Activated CD4-positive, alpha-beta T cell treated with anti-CD3 and anti-CD28 coated beads, Interleukin-10, Interleukin-2, amounts not matched to agents 100 ng/mL and 50 ng/mL, durations not matched to agents 16 hours and 8 hours (primary cell): ENCODE measurements around the gene FNDC7.
A peak's percentile ranks its signal among the peaks of the same experiment; 100 is the strongest.
"Not testable (repeated sequence)": the region's sequence is repeated elsewhere in the genome, so short reads cannot be mapped to it uniquely, and the experiment has no call there.

Experiments used
- DNase-seq: peaks from one replicate; pipeline ENCODE4 v3.0.0-alpha.2; 2020

Gene FNDC7

GRCh38 chr1:108712606-108713150 lies at the start of gene FNDC7:
FNDC7 (plus strand) TSS chr1:108712908; CDS start chr1:108712934, 26 bp downstream.
- no peak for DNase-seq

DNA sequence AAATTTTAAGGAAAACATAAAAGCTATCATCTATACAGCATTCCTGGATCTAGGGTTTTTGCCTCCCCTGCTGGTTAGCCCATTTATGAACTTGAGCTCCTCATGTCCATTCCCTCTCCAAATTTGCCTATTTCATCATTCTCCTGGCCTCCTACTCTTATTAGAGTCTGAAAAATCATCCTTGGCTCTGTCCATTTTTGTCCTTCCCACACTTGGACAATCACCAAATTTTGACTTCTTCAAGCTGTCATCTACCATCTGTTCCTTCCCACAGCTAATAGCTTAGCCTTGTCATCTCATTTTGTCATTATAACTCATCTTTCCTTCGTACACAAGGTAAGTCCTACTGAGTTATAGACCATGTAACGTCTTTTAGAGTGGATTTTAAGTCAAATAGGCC lies 49.6 kb upstream of the FNDC7 start:
- no peak for DNase-seq

DNA sequence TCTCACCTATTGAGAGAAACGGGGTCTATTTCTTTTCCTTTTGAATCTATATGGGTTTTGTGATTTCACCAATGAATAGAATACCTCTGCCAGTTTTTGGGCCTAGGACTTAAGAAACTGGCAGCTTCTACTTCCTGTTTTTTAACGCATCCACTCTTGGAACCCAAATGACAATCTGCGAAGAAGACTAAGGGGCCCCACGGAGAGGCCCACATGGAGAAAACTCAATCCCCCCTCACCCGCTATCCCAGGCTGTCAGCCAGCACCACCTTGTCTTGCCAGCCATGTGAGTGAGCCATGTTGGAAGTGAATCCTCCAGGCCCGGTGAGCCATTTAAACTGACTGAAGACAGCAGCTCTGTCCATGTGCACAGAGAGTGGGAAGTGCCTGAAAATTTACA lies 48.2 kb upstream of the FNDC7 start:
- no peak for DNase-seq

DNA sequence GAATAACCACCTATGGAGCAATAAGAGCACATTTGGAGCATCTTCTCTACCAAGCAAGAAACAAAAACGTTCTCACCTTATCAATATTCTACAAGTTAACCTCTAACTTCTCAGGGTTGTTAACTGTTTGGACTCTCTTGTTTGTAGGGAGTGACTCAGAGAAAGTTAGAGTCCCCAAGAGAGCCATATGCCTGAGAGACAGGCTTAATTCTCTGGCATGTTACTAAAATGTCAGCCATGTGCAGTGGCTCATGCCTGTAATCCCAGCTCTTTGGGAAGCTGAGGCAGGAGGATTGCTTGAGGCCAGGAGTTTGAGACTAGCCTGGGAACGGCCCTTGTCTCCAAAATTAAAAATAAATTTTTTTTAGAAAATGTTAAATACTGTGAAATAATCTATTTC lies 47.6 kb upstream of the FNDC7 start:
- no peak for DNase-seq

DNA sequence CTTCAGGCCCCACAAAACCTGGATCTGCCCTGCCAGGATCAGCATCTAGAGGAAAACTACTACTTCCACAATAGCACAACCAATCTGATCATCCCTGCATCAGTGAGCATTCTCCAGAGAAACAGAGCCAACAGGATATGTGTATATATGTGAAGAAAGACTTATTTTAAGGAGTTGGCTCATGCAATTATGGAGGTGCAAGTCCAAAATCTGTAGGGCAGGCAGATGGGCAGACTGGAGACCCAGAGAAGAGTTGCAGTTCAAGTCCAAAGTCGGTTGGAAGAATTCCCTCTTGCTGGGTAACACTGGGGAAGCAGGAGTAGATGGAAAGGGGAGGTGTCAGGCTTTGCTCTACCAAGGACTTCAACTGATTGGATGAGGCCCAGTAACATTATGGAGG lies 46.9 kb upstream of the FNDC7 start:
- no peak for DNase-seq

DNA sequence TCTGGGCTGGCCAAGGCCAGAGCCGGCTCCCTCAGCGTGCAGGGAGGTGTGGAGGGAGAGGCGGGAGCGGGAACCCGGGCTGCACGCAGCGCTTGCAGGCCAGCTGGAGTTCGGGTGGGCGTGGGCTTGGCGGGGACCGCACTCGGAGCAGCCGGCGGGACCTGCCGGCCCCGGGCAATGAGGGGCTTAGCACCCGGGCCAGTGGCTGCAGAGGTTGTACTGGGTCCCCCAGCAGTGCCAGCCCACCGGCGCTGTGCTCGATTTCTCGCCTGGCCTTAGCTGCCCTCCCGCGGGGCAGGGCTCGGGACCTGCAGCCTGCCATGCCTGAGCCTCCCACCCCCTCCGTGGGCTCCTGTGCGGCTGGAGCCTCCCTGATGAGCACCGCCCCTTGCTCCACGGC lies 45.3 kb upstream of the FNDC7 start:
- DNase-seq, result not testable (repeated sequence)

GRCh38 chr1:108668777-108669176 lies 43.9 kb upstream of the FNDC7 start:
- DNase-seq, result no peak

DNA sequence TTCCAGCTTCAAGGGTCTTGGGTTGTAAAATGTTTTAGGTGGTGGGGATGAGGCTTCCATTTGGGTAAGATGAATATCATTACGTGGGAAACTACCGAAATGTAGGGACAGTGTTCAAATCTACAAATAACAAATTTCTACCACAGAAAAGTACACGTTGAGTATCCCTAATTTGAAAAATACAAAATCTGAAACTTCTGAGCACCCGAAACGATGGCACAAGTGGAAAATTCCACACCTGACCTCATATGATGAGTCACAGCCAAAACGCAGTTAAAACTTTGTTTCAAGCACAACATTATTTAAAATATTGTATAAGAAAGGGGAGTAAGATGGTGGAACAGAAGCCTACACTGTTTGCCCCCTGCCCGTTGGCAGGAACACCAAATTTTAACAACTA lies 43.0 kb upstream of the FNDC7 start:
- peak; percentile 26 for DNase-seq

GRCh38 chr1:108670131-108670773 lies 42.5 kb upstream of the FNDC7 start:
- no peak for DNase-seq

DNA sequence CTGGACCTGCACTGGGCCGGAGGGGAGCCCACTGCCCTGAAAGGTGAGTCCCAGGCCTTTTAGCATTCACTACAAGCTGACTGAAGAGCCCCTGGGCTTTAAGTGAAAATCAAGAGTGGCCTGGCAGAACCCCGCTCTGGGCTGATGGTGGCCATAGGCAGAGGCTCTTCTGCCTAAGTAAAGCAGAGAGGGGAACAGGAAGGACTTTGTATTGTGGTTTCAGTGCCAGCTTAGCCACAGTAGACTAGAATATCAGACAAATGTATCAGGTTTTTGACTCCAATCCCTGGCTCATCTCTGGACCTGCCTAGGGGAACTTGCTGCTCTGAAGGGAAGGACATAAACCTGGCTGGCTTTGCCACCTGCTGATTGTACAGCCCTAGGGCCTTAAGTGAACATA lies 41.6 kb upstream of the FNDC7 start:
- DNase-seq, result no peak

DNA sequence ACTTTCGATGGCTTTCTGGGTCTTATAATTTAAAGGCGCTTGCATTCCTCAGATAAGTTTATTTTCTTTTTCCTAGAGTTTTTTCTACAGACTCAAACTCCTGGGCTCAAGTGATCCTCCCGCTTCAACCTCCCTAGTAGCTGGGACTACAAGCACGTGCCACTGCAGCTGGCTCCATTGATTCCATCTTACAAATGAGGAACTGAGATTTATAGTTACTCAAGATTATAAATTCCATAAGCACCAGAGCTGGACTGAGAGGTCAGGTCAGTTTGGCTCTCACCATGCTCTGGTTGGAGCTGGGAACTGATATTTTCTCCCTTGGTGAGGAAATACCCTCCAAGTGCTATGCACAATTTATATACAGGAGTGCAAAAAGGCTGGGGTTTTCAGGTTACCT lies 34.0 kb upstream of the FNDC7 start:
- DNase-seq, result no peak

DNA sequence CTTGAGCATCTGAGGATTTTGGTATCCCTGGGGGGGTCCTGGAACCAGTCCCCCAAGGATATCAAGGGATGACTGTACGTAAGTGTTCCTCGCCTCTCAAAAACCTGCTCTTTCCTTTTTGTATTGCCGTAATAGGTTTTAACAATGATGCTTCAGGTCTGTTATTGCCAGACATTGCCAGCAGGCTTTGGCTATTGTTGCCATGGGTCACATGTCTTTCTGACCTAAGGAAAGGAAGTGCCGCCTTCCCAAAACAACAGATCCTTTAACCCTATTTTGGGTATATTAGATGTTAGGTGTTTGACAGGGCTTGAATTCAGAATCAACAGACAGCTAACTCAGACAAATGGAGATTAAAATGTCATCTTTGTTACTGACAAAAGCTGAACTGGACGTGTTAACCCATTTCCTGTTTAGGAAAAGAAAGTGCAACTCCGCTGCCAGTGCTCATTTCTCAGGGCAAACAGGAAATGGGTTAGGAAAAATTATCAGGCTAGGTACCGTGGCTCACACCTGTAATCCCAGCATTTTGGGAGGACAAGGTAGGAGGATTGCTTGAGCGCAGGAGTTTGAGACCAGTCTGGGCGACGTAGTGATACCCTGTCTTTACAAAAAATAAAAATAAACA lies 33.0 kb upstream of the FNDC7 start:
- no peak for DNase-seq

DNA sequence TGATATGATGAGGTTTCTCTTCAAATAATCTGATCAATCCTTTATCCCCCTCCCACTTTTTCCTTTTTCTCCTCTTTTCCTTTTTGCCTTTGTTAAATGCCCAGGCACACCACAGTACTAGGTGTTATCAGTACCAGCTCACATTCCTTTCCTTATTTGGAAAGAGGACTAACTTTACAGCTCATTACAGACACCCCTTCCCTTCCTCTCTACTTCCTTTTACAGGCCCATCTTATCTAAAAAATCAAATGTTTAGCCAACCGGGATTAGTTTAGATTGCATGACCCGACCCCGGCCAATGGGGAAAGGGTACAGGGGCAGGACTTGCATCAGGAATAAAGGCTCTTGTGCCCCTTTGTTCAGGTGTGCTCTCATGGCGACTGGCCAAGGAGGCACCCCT lies 31.0 kb upstream of the FNDC7 start:
- DNase-seq, result not testable (repeated sequence)

DNA sequence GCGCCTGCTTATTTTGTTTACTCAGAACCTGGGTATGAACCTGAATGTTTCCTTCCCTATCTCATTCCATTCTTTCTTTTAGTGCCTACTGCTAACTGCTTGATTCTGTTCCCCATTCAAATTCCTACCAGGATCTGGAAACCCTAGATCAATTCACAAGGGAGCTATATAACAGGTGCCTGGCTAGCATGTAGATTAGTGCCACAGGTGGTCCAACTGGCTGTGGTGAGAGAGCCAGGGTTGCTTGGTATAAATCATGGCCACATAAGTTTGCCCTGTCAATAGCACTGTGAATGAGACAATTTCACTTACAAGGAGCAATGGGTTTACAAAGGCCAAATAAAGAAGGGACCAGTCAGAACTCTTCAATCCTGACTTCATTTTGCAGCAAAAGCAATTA lies 27.2 kb upstream of the FNDC7 start:
- no peak for DNase-seq

- no peak for DNase-seq
Observed at GRCh38 chr1:108686614-108687313, 25.9 kb upstream of the FNDC7 start.

DNA sequence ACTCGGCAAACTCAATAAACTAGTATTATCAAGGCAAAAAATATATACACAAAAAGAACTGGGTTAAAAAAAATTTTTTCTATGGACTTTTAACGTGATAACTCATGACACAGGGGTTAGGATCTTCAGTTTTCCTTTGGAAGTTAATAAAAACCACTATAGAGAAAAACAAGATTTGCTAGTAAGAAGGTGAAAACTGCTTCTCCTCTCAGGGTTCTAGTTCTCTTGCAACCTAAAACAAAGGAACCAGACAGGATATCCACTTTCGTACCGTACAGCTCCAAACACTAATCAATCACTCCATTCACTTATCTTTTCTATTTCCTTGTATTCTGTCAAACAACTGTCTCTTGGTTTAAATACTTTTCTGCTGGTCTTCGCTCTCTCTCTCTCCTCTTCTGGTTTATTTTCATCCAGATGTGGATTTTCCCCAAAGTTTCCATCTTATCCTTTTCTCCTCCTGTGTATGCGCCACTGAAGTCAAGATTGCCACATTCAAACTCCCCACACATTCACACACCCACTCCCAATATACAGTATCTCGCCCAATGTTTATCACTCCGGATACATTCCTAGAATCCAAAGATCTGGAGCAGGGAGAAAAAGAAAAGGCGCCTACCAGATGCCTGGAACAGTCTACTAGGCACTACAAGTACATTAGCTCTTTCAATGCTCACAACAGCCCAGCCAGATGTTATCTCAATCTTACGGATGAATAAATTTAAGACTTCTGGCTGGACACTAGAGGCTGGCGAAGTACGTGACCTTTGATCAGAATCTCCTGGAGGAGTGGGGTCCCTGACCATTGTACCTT lies 21.4 kb upstream of the FNDC7 start:
- DNase-seq, result no peak

- peak; percentile 96 for DNase-seq
Observed at GRCh38 chr1:108691942-108692723, 20.6 kb upstream of the FNDC7 start, which contains the start of gene PRPF38B. PRPF38B (plus strand) TSS chr1:108692310; CDS start chr1:108692592, 282 bp downstream.

GRCh38 chr1:108692724-108693655 lies 19.7 kb upstream of the FNDC7 start:
- DNase-seq, result peak; percentile 77

GRCh38 chr1:108695535-108695934 lies 17.2 kb upstream of the FNDC7 start:
- DNase-seq, result no peak

DNA sequence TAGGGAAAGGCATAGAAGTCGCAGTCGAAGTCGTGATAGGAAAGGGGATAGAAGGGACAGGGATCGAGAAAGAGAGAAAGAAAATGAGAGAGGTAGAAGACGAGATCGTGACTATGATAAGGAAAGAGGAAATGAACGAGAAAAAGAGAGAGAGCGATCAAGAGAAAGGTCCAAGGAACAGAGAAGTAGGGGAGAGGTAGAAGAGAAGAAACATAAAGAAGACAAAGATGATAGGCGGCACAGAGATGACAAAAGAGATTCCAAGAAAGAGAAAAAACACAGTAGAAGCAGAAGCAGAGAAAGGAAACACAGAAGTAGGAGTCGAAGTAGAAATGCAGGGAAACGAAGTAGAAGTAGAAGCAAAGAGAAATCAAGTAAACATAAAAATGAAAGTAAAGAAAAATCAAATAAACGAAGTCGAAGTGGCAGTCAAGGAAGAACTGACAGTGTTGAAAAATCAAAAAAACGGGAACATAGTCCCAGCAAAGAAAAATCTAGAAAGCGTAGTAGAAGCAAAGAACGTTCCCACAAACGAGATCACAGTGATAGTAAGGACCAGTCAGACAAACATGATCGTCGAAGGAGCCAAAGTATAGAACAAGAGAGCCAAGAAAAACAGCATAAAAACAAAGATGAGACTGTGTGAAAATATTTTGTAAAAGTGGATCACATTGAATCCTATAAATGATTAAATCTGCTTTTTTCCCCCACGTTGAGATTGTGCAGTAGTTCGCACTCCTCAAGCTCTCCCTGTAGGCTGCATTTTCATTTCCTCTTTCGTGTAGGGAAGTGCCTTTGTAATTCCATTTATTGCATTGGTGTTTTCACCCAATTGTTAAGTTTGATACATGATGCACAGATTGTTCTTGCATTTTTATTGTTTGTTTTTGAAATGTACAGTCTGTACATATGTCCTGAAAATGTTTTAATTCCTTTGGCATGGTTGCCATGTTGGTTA lies 13.1 kb upstream of the FNDC7 start:
- DNase-seq, result no peak
